Inferior parietal cortex (tissue), 1 donor: ENCODE data around the gene SDR9C7.
"Not testable (repeated sequence)": the region's sequence is repeated elsewhere in the genome, so short reads cannot be mapped to it uniquely, and the experiment has no call there.

ENCODE experiments used
- DNase-seq: peaks from one replicate; pipeline ENCODE4 v3.0.0-alpha.2; 2016; ENCODE audit errors: extremely low spot score

The SDR9C7 gene

GRCh38 chr12:56953314-56953713 lies 19.1 kb upstream of the SDR9C7 start:
- DNase-seq, result no peak

DNA sequence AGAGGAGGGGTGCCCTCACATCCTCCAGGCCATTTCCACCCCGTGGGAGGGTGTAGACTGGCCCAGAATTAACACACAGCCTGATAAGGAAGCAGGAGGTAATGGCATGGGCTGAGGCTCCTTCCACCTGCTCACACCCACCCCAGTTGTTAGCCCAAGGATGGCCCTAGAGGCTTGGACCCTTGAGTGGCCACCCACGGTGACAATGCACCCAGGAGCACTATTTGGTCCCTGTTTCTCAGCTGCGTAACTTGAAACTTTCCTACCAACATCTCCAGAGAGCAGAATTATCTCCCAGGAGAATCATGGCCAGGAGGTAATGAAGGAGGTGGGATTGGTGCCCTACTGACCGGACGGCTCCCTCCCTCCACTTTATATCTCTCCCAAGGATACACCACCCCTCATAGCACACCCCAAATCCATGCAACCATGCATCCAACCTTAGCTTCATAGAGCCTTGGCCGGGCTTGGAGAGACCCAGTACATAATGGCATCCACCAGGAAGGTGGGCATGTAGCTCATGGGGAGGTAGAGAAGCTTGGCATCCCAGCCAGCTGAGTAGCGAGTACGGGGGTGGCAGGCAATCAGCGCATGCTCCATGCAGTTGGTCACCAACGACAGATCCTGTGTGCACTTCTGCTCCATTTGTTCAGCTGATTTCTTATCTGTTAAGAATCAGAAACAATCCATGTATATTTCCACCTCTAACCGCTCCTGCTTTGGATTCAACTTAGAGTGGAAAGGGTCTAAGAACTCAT lies 17.6 kb upstream of the SDR9C7 start:
- DNase-seq, result no peak

- no peak for DNase-seq
These were observed 14.7 kb upstream of the SDR9C7 start for GRCh38 chr12:56948881-56949280.

DNA sequence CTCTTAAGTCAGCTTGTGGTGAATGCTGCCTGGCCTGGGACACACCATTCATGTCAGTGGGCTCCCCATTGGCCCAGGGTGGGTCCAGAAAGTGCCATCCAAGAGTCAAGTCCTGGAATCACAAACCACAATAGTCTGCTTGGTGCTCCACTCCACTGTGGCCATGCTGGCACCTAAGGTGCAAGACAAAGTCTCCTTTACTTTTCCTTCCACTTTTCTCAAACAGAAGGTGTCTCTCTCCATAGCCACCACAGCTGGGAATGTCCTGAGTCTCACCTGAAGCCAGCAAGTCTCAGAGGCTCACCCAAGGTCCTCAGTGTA lies 14.2 kb upstream of the SDR9C7 start:
- DNase-seq, result no peak

DNA sequence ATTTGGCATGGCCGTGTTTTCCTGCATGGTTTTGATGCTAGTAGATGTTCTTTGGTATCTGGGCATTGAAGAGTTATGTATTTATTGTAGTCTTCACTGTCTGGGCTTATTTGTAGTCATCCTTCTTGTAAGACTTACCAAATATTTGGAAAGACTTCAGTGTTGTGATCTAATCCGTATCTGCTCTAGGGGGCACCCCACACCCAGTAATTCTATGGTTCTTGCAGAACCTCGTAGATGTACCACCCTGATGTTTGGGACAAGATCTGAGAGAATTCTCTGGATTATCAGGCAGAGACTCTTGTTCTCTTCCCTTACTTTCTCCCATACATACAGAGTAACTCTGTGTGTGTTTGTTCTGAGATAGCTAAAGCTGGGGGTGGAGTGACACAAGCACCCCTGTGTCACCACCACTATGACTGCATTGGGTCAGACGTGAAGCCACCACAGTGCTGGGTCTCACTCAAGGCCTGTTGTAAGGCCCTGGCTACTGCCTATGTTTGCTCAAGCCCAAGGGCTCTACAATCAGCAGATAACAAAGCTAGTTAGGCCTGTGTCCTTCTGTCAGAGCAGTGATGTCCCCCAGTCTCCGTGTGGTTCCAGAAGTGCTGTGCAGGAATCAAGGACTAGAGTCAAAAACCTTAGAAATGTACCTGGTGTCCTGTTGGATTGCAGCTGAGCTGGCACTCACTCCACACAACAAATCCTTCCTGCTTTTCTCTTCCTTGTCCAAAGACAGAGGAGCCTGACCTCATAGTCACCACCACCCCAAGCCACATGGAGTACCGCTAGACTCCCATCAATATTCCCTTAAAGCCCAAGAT lies 13.6 kb upstream of the SDR9C7 start:
- DNase-seq, result no peak

- DNase-seq, result no peak
These were observed 9.7 kb upstream of the SDR9C7 start for GRCh38 chr12:56943878-56944277.

DNA sequence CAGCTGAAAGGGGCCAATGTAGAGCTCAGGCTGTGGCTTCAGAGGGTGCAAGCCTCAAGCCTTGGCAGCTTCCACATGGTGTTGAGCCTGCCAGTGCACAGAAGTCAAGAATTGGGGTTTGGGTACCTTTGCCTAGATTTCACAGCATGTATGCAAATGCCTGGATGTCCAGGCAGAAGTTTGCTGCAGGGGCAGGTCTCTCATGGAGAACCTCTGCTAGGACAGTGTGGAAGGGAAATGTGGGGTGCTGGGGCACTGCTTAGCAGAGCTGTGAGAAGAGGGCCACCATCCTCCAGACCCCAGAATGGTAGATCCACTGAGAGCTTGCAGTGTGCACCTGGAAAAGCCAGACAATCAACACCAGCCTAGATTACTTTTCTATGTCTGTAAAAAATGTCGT lies 9.2 kb upstream of the SDR9C7 start:
- not testable (repeated sequence) for DNase-seq

- DNase-seq, result peak; percentile 17
These were observed 7.2 kb upstream of the SDR9C7 start for GRCh38 chr12:56941299-56942017.

GRCh38 chr12:56940942-56941298 lies 6.7 kb upstream of the SDR9C7 start:
- not testable (repeated sequence) for DNase-seq

- DNase-seq, result no peak
These were observed 1.5 kb upstream of the SDR9C7 start for GRCh38 chr12:56935752-56936151.

GRCh38 chr12:56935157-56935556 lies 949 bp upstream of the SDR9C7 start:
- DNase-seq, result no peak

- DNase-seq, result no peak
These were observed 1.3 kb downstream of the SDR9C7 start for GRCh38 chr12:56932867-56933266.

DNA sequence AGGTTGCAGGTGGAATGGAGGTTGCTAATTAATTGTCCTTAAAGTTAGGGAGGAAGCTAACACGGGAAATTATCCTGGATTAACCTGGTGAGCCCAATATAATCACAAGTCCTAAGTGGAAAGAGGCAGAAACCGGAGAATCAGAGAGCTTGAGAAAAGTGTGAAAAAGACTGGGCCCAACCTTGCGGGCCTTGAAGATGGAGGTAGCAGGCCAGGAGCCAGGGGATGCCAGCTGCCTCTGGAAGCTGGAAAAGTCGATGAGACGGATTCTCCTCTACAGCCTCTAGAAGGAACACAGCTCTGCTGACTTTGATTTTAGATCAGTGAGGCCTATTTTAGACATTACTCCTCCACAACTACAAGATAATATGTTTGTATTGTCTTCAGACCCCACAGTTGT lies 2.1 kb downstream of the SDR9C7 start:
- DNase-seq, result no peak

DNA sequence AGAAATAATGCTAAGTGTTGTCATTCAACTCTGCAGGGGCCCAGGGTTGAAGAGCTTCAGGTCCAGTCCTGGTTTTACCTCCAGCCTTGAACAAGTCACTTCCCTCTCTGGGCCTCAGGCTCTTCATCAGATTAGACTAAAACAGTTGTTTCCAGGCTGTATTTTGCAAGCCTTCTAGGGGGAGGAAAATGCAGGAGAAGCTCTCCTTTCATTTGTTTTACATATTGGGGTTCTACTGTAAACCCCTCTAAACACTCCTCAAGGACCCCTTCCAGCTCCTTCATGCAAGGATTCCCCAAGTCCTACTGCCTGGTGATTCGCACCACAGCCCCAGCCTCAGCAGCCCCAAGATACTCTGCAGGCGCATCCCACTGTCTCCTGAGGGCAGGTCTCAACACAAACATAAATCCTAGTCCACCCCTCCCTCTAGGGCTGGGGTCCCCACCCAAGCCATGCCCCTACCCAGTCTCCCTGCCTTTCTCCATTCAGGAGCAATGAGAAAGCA lies 2.7 kb downstream of the SDR9C7 start:
- DNase-seq, result peak; percentile 27

DNA sequence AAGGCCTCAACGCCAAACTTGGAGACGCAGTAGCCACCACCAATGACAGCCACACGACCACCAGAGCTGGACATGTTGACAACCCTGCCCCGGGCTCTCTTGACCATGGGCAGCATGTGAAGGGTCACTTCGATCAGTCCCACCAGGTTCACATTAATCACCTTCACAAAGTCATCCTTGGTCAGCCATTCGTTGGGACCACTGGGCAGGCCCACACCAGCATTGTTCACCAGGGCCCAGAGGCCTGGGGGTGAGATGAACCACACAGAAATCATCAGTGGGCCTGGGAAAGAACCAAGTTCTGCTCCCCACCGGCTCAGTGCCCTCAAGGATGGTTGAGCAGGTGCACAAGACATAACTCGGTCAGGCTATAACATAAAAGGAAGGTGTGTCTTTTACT lies 4.0 kb downstream of the SDR9C7 start:
- no peak for DNase-seq

DNA sequence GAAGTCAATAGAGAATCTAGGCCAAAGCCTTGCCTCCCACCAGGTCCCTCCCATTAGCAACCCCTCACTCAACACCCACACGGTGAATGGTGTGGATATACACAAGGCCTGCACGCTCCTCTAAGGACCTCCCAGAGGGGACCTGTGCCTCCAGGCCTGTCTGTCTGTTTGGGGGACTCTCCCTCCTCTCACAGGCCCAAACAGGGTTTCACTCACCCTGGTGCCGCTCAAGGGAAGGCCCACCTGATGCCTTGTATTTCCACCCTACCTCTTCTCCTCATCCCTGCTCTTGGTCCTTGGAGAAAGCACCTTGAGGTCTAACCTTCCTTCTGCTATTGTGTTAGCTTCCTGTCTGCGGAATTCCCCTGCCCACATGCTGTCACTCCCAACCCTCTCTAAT lies 4.4 kb downstream of the SDR9C7 start:
- no peak for DNase-seq

- no peak for DNase-seq
These were observed 5.9 kb downstream of the SDR9C7 start for GRCh38 chr12:56928262-56928661.

- no peak for DNase-seq
These were observed 6.9 kb downstream of the SDR9C7 start for GRCh38 chr12:56927281-56927680.

DNA sequence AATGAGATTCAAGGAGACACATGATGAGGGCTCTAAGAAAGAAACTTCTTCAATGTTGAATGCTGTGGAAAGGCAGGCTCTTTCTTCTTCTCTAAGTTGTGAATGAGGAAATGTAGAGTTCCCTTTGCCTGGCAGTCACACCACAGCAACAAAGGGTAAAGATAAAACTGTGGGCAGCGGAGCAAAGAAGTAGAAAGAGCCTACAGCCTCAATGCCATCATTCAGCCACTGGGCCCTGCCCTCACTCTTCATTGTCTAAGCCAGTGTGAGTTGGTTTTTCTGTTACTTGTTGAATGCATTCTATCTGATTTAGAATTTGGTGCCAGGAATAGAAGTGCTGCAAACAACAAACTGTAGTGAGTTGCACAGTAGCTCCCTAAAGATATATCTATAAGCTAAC lies 12.2 kb downstream of the SDR9C7 start:
- no peak for DNase-seq

GRCh38 chr12:56921346-56921745 lies 12.9 kb downstream of the SDR9C7 start:
- no peak for DNase-seq

- not testable (repeated sequence) for DNase-seq
These were observed 16.1 kb downstream of the SDR9C7 start for GRCh38 chr12:56918139-56918538.

- DNase-seq, result no peak
These were observed 17.2 kb downstream of the SDR9C7 start for GRCh38 chr12:56916996-56917333.
